GM12878 (cell line): Measurements from ENCODE around the gene MAD2L1BP. TPM values are rescaled to one million over a fixed set of nuclear protein-coding genes. Genes with fewer than 3 reads are reported as not detected.

Experiments
- HDAC2 ChIP-seq: fragments of 200-600 bp; sonication (generic); IDR thresholded peaks from 2 replicates; pipeline ENCODE4 v1.6.1; 2017
- KLF5 ChIP-seq: fragments of 450-650 bp; IDR thresholded peaks from 2 replicates; pipeline ENCODE4 v1.6.1; 2014; ENCODE audit warnings: mild to moderate bottlenecking; ENCODE audit not compliant: partially characterized antibody
- MYB ChIP-seq: fragments of 150-350 bp; IDR thresholded peaks from 2 replicates; pipeline ENCODE4 v1.6.1; 2014; ENCODE audit warnings: mild to moderate bottlenecking, low read depth, low read length, borderline replicate concordance
- PAX5 ChIP-seq: IDR thresholded peaks from 2 replicates; pipeline ENCODE4 v1.6.1; 2011; ENCODE audit warnings: low read depth, low read length, borderline replicate concordance
- POLR2A ChIP-seq: IDR thresholded peaks from 2 replicates; pipeline ENCODE4 v1.6.1; 2011; ENCODE audit warnings: low read depth, mild to moderate bottlenecking, low read length
- RAD21 ChIP-seq: IDR thresholded peaks from 2 replicates; pipeline ENCODE4 v1.6.1; 2011; ENCODE audit warnings: mild to moderate bottlenecking, low read depth, low read length, moderate library complexity; ENCODE audit not compliant: insufficient read depth
- STAT3 ChIP-seq: IDR thresholded peaks from 2 replicates; pipeline ENCODE4 v1.6.1; 2011; ENCODE audit warnings: low read depth, low read length, improper control_type of control experiment
- ZBTB11 ChIP-seq: fragments of 450-650 bp; formaldehyde crosslinking; IDR thresholded peaks from 2 replicates; pipeline ENCODE4 v1.5.0; 2022; ENCODE audit warnings: mild to moderate bottlenecking, missing genetic modification characterization
- ZBTB33 ChIP-seq: fragments of 450-650 bp; IDR thresholded peaks from 2 replicates; pipeline ENCODE4 v1.6.1; 2017; ENCODE audit warnings: mild to moderate bottlenecking
- polyA plus RNA-seq, 11 experiments: library from polyadenylated mRNA; depleted of rRNA in 4 of 11; unstranded in 6 of 11; stranded (reverse) in 5 of 11; fragments of >200 nt; fragmentation: Nextera tagmentation in 4 of 11; fragmentation: Illumina TruSeq in 1 of 11; extraction: Ambion mirVana in 4 of 11; extraction: Trizol in 1 of 11; gene quantifications; 1 replicate in 1 of 11; 2 replicates in 10 of 11; pipeline versions ENCODE4 v1.2.1 to v1.2.3, GENCODE V29; 2011 to 2016; ENCODE audit warnings: inconsistent platforms in 2 of 11, missing spikeins in 2 of 11, low read depth in 1 of 11
- total RNA-seq, 4 experiments: library from RNA; depleted of rRNA in 3 of 4; stranded (reverse); fragments of >200 nt in 3 of 4; fragmentation: Illumina TruSeq in 1 of 4; extraction: Trizol in 1 of 4; gene quantifications; 2 replicates each; pipeline versions ENCODE4 v1.2.1 to v1.2.3, GENCODE V29; 2013 to 2021
- TF ChIP-seq, protein P1 (sequence below): fragments of 450-650 bp; IDR thresholded peaks from 2 replicates; pipeline ENCODE4 v1.6.1; 2017; ENCODE audit warnings: borderline replicate concordance

MAD2L1BP gene
- total and polyA plus RNA-seq, 10 of the 15 experiments (the other 5 are each of a cell fraction or from before 2014, with no cell fraction given): 39.2 to 155 (median 60.3) TPM

- TF ChIP-seq KLF5: no peak
- TF ChIP-seq, protein P1, sequence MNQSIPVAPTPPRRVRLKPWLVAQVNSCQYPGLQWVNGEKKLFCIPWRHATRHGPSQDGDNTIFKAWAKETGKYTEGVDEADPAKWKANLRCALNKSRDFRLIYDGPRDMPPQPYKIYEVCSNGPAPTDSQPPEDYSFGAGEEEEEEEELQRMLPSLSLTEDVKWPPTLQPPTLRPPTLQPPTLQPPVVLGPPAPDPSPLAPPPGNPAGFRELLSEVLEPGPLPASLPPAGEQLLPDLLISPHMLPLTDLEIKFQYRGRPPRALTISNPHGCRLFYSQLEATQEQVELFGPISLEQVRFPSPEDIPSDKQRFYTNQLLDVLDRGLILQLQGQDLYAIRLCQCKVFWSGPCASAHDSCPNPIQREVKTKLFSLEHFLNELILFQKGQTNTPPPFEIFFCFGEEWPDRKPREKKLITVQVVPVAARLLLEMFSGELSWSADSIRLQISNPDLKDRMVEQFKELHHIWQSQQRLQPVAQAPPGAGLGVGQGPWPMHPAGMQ: peak; percentile 39; the same call in 1 of the 2 replicates
- TF ChIP-seq PAX5: 0 out of 2 replicates have a peak, but pooled peaks have one; percentile 18
- TF ChIP-seq ZBTB11 (CRISPR knock-in tag): no peak
- TF ChIP-seq ZBTB33: 0 out of 2 replicates have a peak, but pooled peaks have one; percentile 21
- TF ChIP-seq STAT3: no peak
- TF ChIP-seq POLR2A: peak; percentile 98
- no peak for TF ChIP-seq MYB
- no peak for TF ChIP-seq HDAC2
- TF ChIP-seq RAD21: no peak
Measured at GRCh38 chr6:43635387-43636307, at the start of gene MAD2L1BP (continued).
